B cell (primary cell): ENCODE results near the gene TPRN. TPM values are rescaled to one million over a fixed set of nuclear protein-coding genes. Genes with fewer than 3 reads are reported as not detected.

Experiments
- ATAC-seq: fragments of 200-7000 bp; cut with Tn5 transposase; one replicate; pipeline ENCODE4 v1.10.0; 2021; ENCODE audit warnings: low read depth, mild to moderate bottlenecking, moderate number of reproducible peaks, moderate library complexity
- CTCF ChIA-PET: fragments of 350-600 bp; sonication (Branson Sonifier 250); formaldehyde crosslinking; loops from one replicate; lab custom pipeline; 2021; ENCODE audit warnings: antibody characterized with exemption, inconsistent platforms; lab: Charles Lee
- POLR2A ChIA-PET: fragments of 350-600 bp; sonication (Branson Sonifier 250); formaldehyde crosslinking; loops from one replicate; lab custom pipeline; 2021; ENCODE audit warnings: antibody characterized with exemption; lab: Charles Lee
- DNase-seq: peaks from one replicate; pipeline ENCODE4 v3.0.0; 2013
- H2AFZ ChIP-seq: 2 replicates; pipeline ENCODE4 v1.6.1; 2012; ENCODE audit warnings: mild to moderate bottlenecking, low read depth, low read length; ENCODE audit not compliant: insufficient read depth, poor library complexity, severe bottlenecking
- H3K27ac ChIP-seq, 2 donors: 1 replicate in 1 of 2; 2 replicates in 1 of 2; pipeline ENCODE4 v1.5.1; 2012 to 2013; ENCODE audit warnings: low read length in 2 of 2, mild to moderate bottlenecking in 2 of 2, moderate library complexity in 1 of 2
- H3K27me3 ChIP-seq, 4 experiments: fragments of 200-600 bp in 1 of 4; sonication (generic) in 1 of 4; replicated peaks in 1 of 4; 1 replicate in 2 of 4; 2 replicates in 2 of 4; pipeline versions ENCODE4 v1.6.1 to v1.7.0; 2013 to 2016; ENCODE audit warnings: low read length in 3 of 4, mild to moderate bottlenecking in 2 of 4, mixed read lengths in 1 of 4, moderate library complexity in 1 of 4; ENCODE audit not compliant: insufficient read depth in 4 of 4, control insufficient read depth in 3 of 4; ENCODE audit errors: control extremely low read depth in 1 of 4
- H3K36me3 ChIP-seq, 2 experiments: replicated peaks in 1 of 2; 1 replicate in 1 of 2; 2 replicates in 1 of 2; pipeline versions ENCODE4 v1.6.1 to v1.7.1; 2013; ENCODE audit warnings: low read length in 1 of 2; ENCODE audit not compliant: insufficient read depth in 2 of 2, control insufficient read depth in 1 of 2; ENCODE audit errors: control extremely low read depth in 1 of 2, extremely low read depth in 1 of 2
- H3K4me1 ChIP-seq, 2 donors: fragments of 200-600 bp in 1 of 2; sonication (generic) in 1 of 2; 1 replicate in 1 of 2; 2 replicates in 1 of 2; pipeline versions ENCODE4 v1.5.1 to v1.6.1; 2013 to 2017; ENCODE audit warnings: low read length in 2 of 2; ENCODE audit not compliant: control insufficient read depth in 2 of 2, insufficient read depth in 2 of 2
- H3K4me2 ChIP-seq: replicated peaks from 2 replicates; pipeline ENCODE3; 2012; ENCODE audit warnings: mild to moderate bottlenecking, low read depth, low read length; ENCODE audit not compliant: poor library complexity, severe bottlenecking
- H3K4me3 ChIP-seq, 5 experiments: fragments of 200-600 bp in 1 of 5; sonication (generic) in 1 of 5; 1 replicate in 3 of 5; 2 replicates in 2 of 5; pipeline versions ENCODE4 v1.5.1 to v1.7.0; 2011 to 2016; ENCODE audit warnings: low read length in 4 of 5, mild to moderate bottlenecking in 4 of 5, low read depth in 2 of 5, control low read depth in 1 of 5, moderate library complexity in 1 of 5; ENCODE audit not compliant: insufficient read depth in 1 of 5; ENCODE audit errors: control extremely low read depth in 1 of 5, extremely low read depth in 1 of 5
- H3K79me2 ChIP-seq: fragments of 200-600 bp; sonication (generic); one replicate; pipeline ENCODE4 v1.6.0; 2016; ENCODE audit warnings: low read length; ENCODE audit not compliant: control insufficient read depth, insufficient read depth
- H3K9ac ChIP-seq: fragments of 200-600 bp; sonication (generic); 2 replicates; pipeline ENCODE4 v1.6.1; 2017; ENCODE audit warnings: mild to moderate bottlenecking, low read length, moderate library complexity
- H3K9me3 ChIP-seq, 3 donors: one replicate each; pipeline versions ENCODE4 v1.6.1 to v1.7.1; 2013; ENCODE audit warnings: low read length in 2 of 3; ENCODE audit not compliant: control insufficient read depth in 2 of 3, insufficient read depth in 1 of 3; ENCODE audit errors: control extremely low read depth in 1 of 3
- H4K20me1 ChIP-seq: 2 replicates; pipeline ENCODE4 v1.6.0; 2012; ENCODE audit warnings: mild to moderate bottlenecking, low read length; ENCODE audit not compliant: insufficient read depth, control insufficient read depth, poor library complexity, severe bottlenecking
- H3K27ac Mint-ChIP-seq: one replicate; pipeline ENCODE4 v1.8.0; 2021; ENCODE audit warnings: mixed read lengths
- H3K27me3 Mint-ChIP-seq: one replicate; pipeline ENCODE4 v1.8.0; 2021; ENCODE audit warnings: mixed read lengths
- H3K4me1 Mint-ChIP-seq: one replicate; pipeline ENCODE4 v1.8.0; 2021; ENCODE audit warnings: mixed read lengths
- H3K4me3 Mint-ChIP-seq: one replicate; pipeline ENCODE4 v1.8.0; 2021; ENCODE audit warnings: mixed read lengths
- H3K9me3 Mint-ChIP-seq: one replicate; pipeline ENCODE4 v1.8.0; 2022; ENCODE audit warnings: mixed read lengths; ENCODE audit not compliant: insufficient read depth
- EZH2 ChIP-seq: IDR thresholded peaks from 2 replicates; pipeline ENCODE4 v1.6.1; 2012; ENCODE audit warnings: borderline replicate concordance, low read depth, mild to moderate bottlenecking, moderate library complexity, low read length; ENCODE audit not compliant: insufficient read depth, poor library complexity, severe bottlenecking
- WGBS: methylation state at CpG from one replicate; pipeline ENCODE4 v1.1.5; 2013; ENCODE audit warnings: missing lambda C conversion rate; ENCODE audit not compliant: insufficient coverage; 5-methylcytosine and 5-hydroxymethylcytosine counted together
- intact Hi-C: fragments of 100-400 bp; cut with micrococcal nuclease; formaldehyde crosslinking; loops from one replicate; pipeline ENCODE4 v1.10.0; 2022
- polyA plus RNA-seq: library from polyadenylated mRNA; depleted of rRNA; stranded (reverse); fragments of >200 nt; gene quantifications from 2 replicates; pipeline ENCODE4 v1.2.3, GENCODE V29; 2012
- total RNA-seq, 2 donors: library from RNA; stranded (reverse); fragments of 120-200 nt in 1 of 2; gene quantifications; 1 replicate in 1 of 2; 2 replicates in 1 of 2; pipeline versions ENCODE4 v1.2.3 to v1.2.4, GENCODE V29; 2013 to 2022
- TF ChIP-seq, protein P1 (sequence below): fragments of 200-600 bp; IDR thresholded peaks from one replicate; pipeline ENCODE4 v1.8.0; 2022; ENCODE audit warnings: antibody characterized with exemption, mild to moderate bottlenecking

Gene TPRN
- total and polyA plus RNA-seq, 2 donors (not counting 1 experiment from before 2014, with no cell fraction given), result 5.7 to 16.3 TPM

- peaks cover 9% of the 10 kb centered on the region for H4K20me1 ChIP-seq
- POLR2A ChIA-PET, result interaction anchor here (0.6 kb wide), 1 partner anchor 501 kb away, joined by 5 read pairs; no protein-coding TSS in a partner anchor
- DNase-seq (no peak), ATAC-seq (no peak)
- peaks cover 30 to 44% of the 10 kb centered on the region in 2 donors for H3K4me1 ChIP-seq
- Mint-ChIP-seq H3K4me1 (peaks cover 28% of the 10 kb centered on the region), H3K4me3 (no peak overlapping the region), H3K27me3 (no peaks in the 10 kb centered on the region), H3K9me3 (no peaks in the 10 kb centered on the region), H3K27ac (no peak overlapping the region)
- H3K79me2 ChIP-seq, result peaks cover 17% of the 10 kb centered on the region
- no peak overlapping the region for H3K9ac ChIP-seq
- 83% methylated on average over 35 of the region's 40 CpGs for WGBS
- intact Hi-C loops, result no loop called here
- no peak overlapping the region for H3K4me3 ChIP-seq
- H3K9me3 ChIP-seq, result peaks cover 0 to 3% (median 0%) of the 10 kb centered on the region in 3 donors
- H3K27ac ChIP-seq, result no peak overlapping the region
- no peak overlapping the region for H2AFZ ChIP-seq
- no peak overlapping the region for H3K4me2 ChIP-seq
- no peaks in the 10 kb centered on the region for H3K36me3 ChIP-seq
- peaks cover 0 to 26% (median 2%) of the 10 kb centered on the region in 4 experiments for H3K27me3 ChIP-seq
- TF ChIP-seq, protein P1, sequence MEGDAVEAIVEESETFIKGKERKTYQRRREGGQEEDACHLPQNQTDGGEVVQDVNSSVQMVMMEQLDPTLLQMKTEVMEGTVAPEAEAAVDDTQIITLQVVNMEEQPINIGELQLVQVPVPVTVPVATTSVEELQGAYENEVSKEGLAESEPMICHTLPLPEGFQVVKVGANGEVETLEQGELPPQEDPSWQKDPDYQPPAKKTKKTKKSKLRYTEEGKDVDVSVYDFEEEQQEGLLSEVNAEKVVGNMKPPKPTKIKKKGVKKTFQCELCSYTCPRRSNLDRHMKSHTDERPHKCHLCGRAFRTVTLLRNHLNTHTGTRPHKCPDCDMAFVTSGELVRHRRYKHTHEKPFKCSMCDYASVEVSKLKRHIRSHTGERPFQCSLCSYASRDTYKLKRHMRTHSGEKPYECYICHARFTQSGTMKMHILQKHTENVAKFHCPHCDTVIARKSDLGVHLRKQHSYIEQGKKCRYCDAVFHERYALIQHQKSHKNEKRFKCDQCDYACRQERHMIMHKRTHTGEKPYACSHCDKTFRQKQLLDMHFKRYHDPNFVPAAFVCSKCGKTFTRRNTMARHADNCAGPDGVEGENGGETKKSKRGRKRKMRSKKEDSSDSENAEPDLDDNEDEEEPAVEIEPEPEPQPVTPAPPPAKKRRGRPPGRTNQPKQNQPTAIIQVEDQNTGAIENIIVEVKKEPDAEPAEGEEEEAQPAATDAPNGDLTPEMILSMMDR, result no peak
- TF ChIP-seq EZH2, result no peak
- CTCF ChIA-PET, result no interaction called here
These were observed 32.8 kb upstream of the TPRN start for GRCh38 chr9:137233143-137233980.

DNA sequence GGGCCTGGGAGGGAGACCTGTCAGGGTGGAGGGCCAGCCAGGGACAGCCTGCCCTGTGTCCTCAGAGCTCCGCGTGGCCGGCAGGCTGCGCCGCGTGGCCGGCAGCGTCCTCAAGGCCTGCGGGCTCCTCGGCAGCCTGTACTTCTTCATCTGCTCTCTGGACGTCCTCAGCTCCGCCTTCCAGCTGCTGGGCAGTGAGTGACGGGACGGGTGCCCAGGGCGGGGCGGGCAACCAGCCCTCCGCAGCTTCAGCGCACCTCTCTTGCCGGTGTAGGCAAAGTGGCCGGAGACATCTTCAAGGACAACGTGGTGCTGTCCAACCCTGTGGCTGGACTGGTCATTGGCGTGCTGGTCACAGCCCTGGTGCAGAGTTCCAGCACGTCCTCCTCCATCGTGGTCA lies 32.0 kb upstream of the TPRN start:
- peaks cover 26% of the 10 kb centered on the region for H3K4me1 Mint-ChIP-seq
- Histone ChIP-seq H3K9me3 (peaks cover 0 to 3% (median 0%) of the 10 kb centered on the region in 3 donors), H4K20me1 (peaks cover under 1% of the 10 kb centered on the region), H2AFZ (no peak overlapping the region), H3K4me3 (no peak overlapping the region), H3K36me3 (no peaks in the 10 kb centered on the region), H3K9ac (no peak overlapping the region), H3K4me2 (no peak overlapping the region), H3K79me2 (peaks cover 9% of the 10 kb centered on the region), H3K4me1 (peaks cover 31 to 37% of the 10 kb centered on the region in 2 donors), H3K27ac (no peak overlapping the region), H3K27me3 (peaks cover 0 to 30% (median 2%) of the 10 kb centered on the region in 4 experiments)
- CTCF ChIA-PET, result no interaction called here
- TF ChIP-seq, protein P1, result no peak
- TF ChIP-seq EZH2, result no peak
- no peak overlapping the region for H3K4me3 Mint-ChIP-seq
- DNase-seq, result no peak
- no peak for ATAC-seq
- POLR2A ChIA-PET, result no interaction called here
- H3K27me3 Mint-ChIP-seq, result peaks cover 3% of the 10 kb centered on the region
- H3K9me3 Mint-ChIP-seq, result no peaks in the 10 kb centered on the region
- WGBS, result 95% methylated on average over 24 of the region's 24 CpGs
- no peak overlapping the region for H3K27ac Mint-ChIP-seq
- intact Hi-C loops, result no loop called here
